Peyer's patch (tissue), 4 donors: ENCODE measurements around the gene PTPN3. TPM values are rescaled to one million over a fixed set of nuclear protein-coding genes. Genes with fewer than 3 reads are reported as not detected.
"Not testable (repeated sequence)": the region's sequence is repeated elsewhere in the genome, so short reads cannot be mapped to it uniquely, and the experiment has no call there.

ENCODE experiments used
- DNase-seq, 3 donors: peaks; one replicate each; pipeline ENCODE4 v3.0.0-alpha.2; 2017 to 2019
- H3K27ac ChIP-seq, 4 donors: fragments of 200-600 bp; sonication (generic); one replicate each; pipeline ENCODE4 v1.5.1; 2016 to 2019
- H3K27me3 ChIP-seq, 2 donors: fragments of 200-600 bp; sonication (generic); one replicate each; pipeline ENCODE4 v1.5.1; 2019
- H3K36me3 ChIP-seq, 3 donors: fragments of 200-600 bp; sonication (generic); one replicate each; pipeline ENCODE4 v1.5.1; 2016 to 2019
- H3K4me1 ChIP-seq, 4 donors: fragments of 200-600 bp; sonication (generic); one replicate each; pipeline ENCODE4 v1.5.1; 2016 to 2019
- H3K4me3 ChIP-seq, 4 donors: fragments of 200-600 bp; sonication (generic); 1 replicate in 3 of 4; 2 replicates in 1 of 4; pipeline ENCODE4 v1.5.1; 2016 to 2019; ENCODE audit warnings: mild to moderate bottlenecking in 1 of 4
- H3K9me3 ChIP-seq, 4 donors: fragments of 200-600 bp; sonication (generic); one replicate each; pipeline ENCODE4 v1.5.1; 2016 to 2019; ENCODE audit warnings: mild to moderate bottlenecking in 1 of 4
- POLR2A ChIP-seq, 2 donors: fragments of 450-650 bp; IDR thresholded peaks; one replicate each; pipeline ENCODE4 v1.5.1; 2017; ENCODE audit warnings: antibody characterized with exemption in 2 of 2, mild to moderate bottlenecking in 2 of 2, moderate library complexity in 2 of 2
- total RNA-seq, 4 donors: library from RNA; depleted of rRNA; stranded (reverse); fragments of >200 nt; gene quantifications; one replicate each; pipeline ENCODE4 v1.1.0, GENCODE V29; 2016
- TF ChIP-seq, protein P1 (sequence below), 6 experiments: fragments of 450-650 bp in 4 of 6; fragments of 200-600 bp in 2 of 6; sonication (generic) in 1 of 6; IDR thresholded peaks; one replicate each; pipeline ENCODE4 v1.5.1; 2017 to 2019; ENCODE audit warnings: antibody characterized with exemption in 6 of 6, mild to moderate bottlenecking in 3 of 6, moderate library complexity in 1 of 6

PTPN3 gene
- total RNA-seq, 4 donors from 2014 or later, result 17.3 to 53.6 (median 37.4) TPM

GRCh38 chr9:109536859-109537258 lies 38.8 kb upstream of the PTPN3 start:
- Histone ChIP-seq H3K9me3 (no peaks in the 10 kb centered on the region), H3K4me1 (no peaks in the 10 kb centered on the region), H3K4me3 (no peak overlapping the region), H3K36me3 (no peaks in the 10 kb centered on the region), H3K27ac (no peak overlapping the region), H3K27me3 (no peaks in the 10 kb centered on the region)
- DNase-seq, result no peak
- TF ChIP-seq, protein P1, sequence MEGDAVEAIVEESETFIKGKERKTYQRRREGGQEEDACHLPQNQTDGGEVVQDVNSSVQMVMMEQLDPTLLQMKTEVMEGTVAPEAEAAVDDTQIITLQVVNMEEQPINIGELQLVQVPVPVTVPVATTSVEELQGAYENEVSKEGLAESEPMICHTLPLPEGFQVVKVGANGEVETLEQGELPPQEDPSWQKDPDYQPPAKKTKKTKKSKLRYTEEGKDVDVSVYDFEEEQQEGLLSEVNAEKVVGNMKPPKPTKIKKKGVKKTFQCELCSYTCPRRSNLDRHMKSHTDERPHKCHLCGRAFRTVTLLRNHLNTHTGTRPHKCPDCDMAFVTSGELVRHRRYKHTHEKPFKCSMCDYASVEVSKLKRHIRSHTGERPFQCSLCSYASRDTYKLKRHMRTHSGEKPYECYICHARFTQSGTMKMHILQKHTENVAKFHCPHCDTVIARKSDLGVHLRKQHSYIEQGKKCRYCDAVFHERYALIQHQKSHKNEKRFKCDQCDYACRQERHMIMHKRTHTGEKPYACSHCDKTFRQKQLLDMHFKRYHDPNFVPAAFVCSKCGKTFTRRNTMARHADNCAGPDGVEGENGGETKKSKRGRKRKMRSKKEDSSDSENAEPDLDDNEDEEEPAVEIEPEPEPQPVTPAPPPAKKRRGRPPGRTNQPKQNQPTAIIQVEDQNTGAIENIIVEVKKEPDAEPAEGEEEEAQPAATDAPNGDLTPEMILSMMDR (IDR thresholded peaks at IDR 0.05), result no peak
- TF ChIP-seq POLR2A (IDR thresholded peaks at IDR 0.05), result no peak

- Histone ChIP-seq H3K36me3 (no peaks in the 10 kb centered on the region), H3K27me3 (no peaks in the 10 kb centered on the region), H3K27ac (no peak overlapping the region), H3K4me1 (no peaks in the 10 kb centered on the region), H3K4me3 (no peak overlapping the region), H3K9me3 (no peaks in the 10 kb centered on the region)
- TF ChIP-seq, protein P1 (IDR thresholded peaks at IDR 0.05), result no peak
- no peak for TF ChIP-seq POLR2A (IDR thresholded peaks at IDR 0.05)
- no peak for DNase-seq
These were observed 37.3 kb upstream of the PTPN3 start for GRCh38 chr9:109535365-109535764.

DNA sequence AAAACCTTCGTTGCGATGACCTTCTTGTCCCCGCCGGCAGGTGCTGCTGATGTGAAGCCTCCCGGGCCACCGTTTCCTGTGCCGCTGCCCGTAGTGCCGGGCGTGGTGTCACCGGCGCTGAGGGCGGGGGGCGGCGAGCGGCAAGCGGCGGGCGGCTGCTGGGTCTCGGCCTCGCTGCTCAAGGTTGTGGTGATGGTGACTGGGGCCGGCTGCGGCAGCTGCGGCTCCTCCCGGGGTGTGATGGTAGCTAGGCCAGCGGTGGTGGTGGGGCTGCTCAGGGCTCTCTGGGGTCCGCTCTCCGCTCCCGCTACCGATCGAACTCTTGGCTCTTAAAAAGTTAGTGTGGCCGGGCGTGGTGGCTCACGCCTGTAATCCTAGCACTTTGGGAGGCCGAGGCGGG lies 36.0 kb upstream of the PTPN3 start:
- Histone ChIP-seq H3K27ac (no peak overlapping the region), H3K36me3 (no peaks in the 10 kb centered on the region), H3K4me1 (no peaks in the 10 kb centered on the region), H3K27me3 (no peaks in the 10 kb centered on the region), H3K4me3 (no peak overlapping the region), H3K9me3 (no peaks in the 10 kb centered on the region)
- no peak for DNase-seq
- no peak for TF ChIP-seq POLR2A (IDR thresholded peaks at IDR 0.05)
- TF ChIP-seq, protein P1 (IDR thresholded peaks at IDR 0.05), result no peak

DNA sequence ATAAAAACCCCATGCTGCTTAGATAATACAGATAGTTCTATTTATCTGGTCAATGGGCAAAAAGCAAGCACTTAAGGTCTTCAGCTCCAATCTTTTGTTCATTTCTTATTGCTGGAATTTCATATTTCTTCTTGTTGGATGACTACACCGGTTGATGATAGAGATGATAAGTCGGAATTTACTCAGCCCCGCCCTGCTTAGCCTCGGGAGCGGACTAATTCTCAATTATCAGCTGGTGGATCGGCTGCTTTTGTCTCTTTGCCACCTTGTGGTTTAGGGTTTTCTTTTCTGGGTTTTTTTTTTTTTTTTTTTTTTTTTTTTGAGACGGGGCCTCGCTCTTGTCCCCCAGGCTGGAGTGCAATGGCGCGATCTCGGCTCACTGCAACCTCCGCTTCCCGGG lies 34.5 kb upstream of the PTPN3 start:
- not testable (repeated sequence) for H3K4me3 ChIP-seq, H3K27me3 ChIP-seq, H3K36me3 ChIP-seq, H3K4me1 ChIP-seq, H3K9me3 ChIP-seq, DNase-seq, H3K27ac ChIP-seq

DNA sequence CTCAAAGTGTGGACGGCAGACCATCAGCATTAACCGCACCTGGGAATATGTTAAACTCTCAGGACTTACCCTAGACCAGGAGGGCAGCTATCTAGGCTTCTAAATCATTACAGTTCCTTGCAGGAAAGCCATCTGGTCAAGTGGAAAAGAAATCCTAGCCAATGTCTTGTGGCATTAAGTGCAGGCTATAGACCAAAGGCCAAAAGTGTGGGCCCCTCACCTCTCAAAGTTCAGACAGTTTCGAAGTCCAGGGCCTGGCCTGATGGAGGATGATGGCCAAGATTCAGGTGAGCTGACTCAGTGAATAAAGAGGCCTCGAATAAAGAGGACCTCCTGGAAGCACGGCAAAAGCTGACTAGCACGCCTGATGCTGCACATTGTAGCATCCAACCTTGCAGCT lies 24.0 kb upstream of the PTPN3 start:
- no peaks in the 10 kb centered on the region for H3K4me1 ChIP-seq
- H3K27ac ChIP-seq, result no peak overlapping the region
- H3K9me3 ChIP-seq, result no peaks in the 10 kb centered on the region
- H3K36me3 ChIP-seq, result no peaks in the 10 kb centered on the region
- no peak overlapping the region for H3K4me3 ChIP-seq
- no peak for DNase-seq
- no peaks in the 10 kb centered on the region for H3K27me3 ChIP-seq
- TF ChIP-seq POLR2A (IDR thresholded peaks at IDR 0.05), result no peak
- TF ChIP-seq, protein P1 (IDR thresholded peaks at IDR 0.05), result no peak

DNA sequence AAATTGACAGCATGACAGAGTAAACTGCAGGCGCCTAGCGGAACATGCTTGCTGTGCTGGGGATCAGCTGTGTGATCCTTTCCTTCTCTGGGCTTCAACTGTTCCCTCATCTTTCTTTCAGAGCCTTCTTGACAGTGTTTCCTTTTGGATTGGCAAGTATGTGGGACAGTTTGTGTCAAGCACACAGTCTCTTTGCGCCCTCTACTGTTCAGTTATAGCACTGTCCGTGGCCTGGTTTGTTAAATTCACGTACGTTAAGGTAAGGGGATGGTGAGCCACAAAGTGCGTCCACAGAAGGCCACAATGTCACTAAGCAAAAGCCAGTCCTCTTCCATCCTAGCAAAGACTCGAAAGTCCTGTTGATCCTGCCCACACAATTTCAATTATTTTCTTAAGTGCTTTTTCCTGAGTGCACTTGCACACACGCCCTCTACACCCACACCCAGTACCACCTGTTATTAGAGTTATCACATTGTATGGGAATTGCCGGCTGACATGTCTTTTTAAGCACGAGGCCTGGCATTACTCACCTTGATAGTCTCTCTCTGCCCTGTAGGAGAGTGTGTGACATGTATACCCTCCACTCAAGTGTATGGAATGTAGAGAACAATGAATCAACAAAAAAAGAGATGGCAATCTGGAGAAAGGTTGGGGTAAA lies 22.5 kb upstream of the PTPN3 start:
- Histone ChIP-seq H3K4me3 (no peak overlapping the region), H3K4me1 (no peaks in the 10 kb centered on the region), H3K9me3 (no peaks in the 10 kb centered on the region), H3K36me3 (no peaks in the 10 kb centered on the region), H3K27ac (no peak overlapping the region), H3K27me3 (no peaks in the 10 kb centered on the region)
- DNase-seq, result peak in 2 of 3 donors; percentile 54 to 84
- TF ChIP-seq, protein P1 (IDR thresholded peaks at IDR 0.05), result peak in 5 of 6 experiments; percentile 4 to 96 (median 94)
- no peak for TF ChIP-seq POLR2A (IDR thresholded peaks at IDR 0.05)
